Spleen (tissue), 7 donors: ENCODE data around the gene ZNF438.

ENCODE experiments used
- CTCF ChIP-seq, 11 experiments: fragments of 200-600 bp in 7 of 11; fragments of 450-650 bp in 4 of 11; sonication (generic) in 4 of 11; IDR thresholded peaks in 8 of 11; conservative IDR thresholded peaks in 3 of 11; 1 replicate in 7 of 11; 2 replicates in 4 of 11; pipeline versions ENCODE4 v1.4.0 to v1.8.0; 2016 to 2021; ENCODE audit warnings: antibody characterized with exemption in 11 of 11, inconsistent platforms in 4 of 11, mild to moderate bottlenecking in 1 of 11
- POLR2A ChIP-seq, 3 donors: fragments of 450-650 bp; IDR thresholded peaks; one replicate each; pipeline ENCODE4 v1.5.1; 2017; ENCODE audit warnings: antibody characterized with exemption in 3 of 3, mild to moderate bottlenecking in 1 of 3
- donor health status: DM: no; HTN: no; CAD: no; lungs with moderate emphysema.
- donor health status: DM: no; HTN: no; CAD: no.
- donor health status: DM: no; HTN: no; CAD: no.

GRCh38 chr10:30821994-30822692 lies 209.5 kb downstream of the ZNF438 start:
- no peak for TF ChIP-seq CTCF (IDR thresholded peaks at IDR 0.05 in 8 of 11, conservative IDR thresholded peaks at IDR 0.05 in 3 of 11)
- TF ChIP-seq POLR2A (IDR thresholded peaks at IDR 0.05): no peak
